HG02981 (cell line): Measurements from ENCODE around the gene SEMA3A.

Experiments used
- ATAC-seq: cut with Tn5 transposase; IDR thresholded peaks from one replicate; pipeline ENCODE4 v1.9.1; 2021; ENCODE audit warnings: mild to moderate bottlenecking, moderate library complexity; ENCODE audit not compliant: unreplicated experiment

The SEMA3A gene

DNA sequence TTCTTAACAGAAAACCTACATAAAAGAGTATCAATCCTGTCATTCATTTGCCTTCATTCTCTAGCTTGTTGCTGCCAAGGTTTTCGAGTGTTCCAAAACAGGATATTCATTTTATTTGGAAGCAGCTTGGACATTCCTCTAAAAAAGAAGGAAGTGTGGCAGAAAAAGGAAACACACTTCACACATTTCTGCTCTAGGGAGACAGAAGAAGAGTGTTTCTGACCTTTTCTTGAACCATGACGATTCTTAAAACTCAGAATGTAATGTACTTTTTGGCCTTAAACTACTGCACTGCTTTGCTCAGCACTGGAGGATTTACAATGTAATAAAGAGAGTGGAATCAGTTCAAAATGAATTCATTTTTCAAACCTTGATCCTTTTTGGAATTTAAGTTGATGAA lies 81.3 kb downstream of the SEMA3A start:
- ATAC-seq, result no peak

DNA sequence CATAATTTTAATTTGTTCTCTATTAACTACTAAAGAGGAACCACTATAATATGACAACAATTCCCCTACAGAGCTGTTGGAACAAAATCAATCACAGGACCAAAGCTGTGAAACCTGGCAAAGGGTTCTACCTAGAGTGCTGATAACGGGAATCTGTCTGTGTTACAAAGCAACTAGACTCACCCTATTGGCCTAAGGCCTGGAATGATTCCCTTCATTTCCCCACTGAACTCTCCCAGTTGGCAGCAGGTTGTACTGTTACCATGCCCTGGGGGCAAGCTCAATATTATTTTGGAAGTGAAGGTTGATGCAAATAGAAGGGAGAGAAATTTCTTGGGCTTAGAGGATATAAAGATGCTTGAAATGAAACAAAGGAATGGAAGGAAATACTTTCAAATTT lies 81.8 kb downstream of the SEMA3A start:
- no peak for ATAC-seq

GRCh38 chr7:84111842-84112241 lies 82.7 kb downstream of the SEMA3A start:
- no peak for ATAC-seq

- ATAC-seq, result no peak
Observed at GRCh38 chr7:84110400-84110799, 84.2 kb downstream of the SEMA3A start.

DNA sequence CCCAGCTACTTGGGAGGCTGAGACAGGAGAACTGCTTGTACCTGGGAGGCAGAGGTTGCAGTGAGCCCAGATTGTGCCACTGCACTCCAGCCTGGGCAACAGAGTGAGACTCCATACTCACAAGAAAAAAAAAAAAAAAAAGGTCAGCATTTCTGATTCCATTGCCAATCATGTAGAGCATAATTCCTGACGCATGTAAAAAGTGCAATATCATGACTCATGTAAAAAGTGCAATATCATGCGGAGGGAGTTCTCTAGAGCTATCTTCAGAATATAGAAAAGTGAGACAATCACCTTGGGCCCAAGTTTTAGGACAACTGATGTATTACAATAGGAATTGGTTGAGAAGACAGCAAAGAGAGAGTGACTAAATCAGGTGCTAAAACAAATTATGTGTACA lies 85.8 kb downstream of the SEMA3A start:
- ATAC-seq, result no peak

DNA sequence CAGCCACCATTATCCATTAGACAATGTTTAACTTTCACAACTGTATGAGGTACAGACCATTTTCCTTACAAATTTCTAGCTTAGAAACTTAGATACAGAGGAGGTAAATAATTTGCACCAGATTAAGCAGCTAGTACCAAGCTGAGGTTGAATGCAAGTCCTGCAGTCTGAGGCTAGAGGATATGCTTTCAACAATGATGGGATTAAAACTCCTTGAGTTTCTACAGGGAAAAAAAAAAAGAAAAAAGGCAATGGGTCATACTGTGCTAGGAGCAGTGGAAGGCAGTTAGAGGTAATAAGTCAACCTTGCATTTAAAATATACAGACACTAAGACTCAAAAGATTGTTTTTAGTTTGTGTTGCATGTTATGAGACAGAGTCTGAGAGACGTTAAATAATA lies 86.5 kb downstream of the SEMA3A start:
- ATAC-seq, result no peak

DNA sequence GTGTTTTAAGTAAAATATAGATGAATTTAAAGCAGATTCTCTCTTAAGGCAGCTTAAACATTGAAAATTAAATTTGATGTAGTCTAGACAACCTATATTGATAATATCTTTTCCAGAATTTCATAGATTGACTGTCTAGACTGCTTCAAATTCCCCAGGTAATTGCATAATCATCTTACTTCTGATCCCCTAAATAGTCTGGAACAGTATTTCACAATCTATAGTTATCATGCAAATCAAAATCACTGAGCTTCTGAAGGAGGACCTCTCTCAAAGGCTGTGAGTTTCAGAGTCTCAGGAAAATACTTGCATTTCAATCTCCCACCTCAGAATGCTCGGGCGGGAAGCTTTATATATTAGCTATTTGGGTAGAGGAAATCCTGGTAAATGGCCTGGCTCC lies 87.3 kb downstream of the SEMA3A start:
- no peak for ATAC-seq

DNA sequence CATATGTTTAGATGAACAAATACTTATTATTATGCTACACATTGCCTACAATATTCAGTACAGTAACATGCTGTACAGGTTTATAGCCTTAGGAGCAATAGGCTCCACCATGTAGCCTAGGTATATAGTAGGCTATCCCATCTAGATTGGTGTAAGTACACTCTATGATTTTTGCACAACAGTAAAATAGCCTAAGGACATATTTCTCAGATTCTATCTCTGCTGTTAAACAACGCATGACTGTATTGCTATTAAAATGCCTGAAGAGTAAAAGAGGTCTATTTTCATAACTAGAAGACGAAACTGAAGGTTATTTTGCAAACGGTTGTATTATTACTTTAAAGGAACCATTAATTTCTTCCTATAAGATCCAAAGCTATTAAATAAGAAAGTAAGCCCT lies 88.3 kb downstream of the SEMA3A start:
- ATAC-seq, result no peak

GRCh38 chr7:84105586-84105985 lies 89.0 kb downstream of the SEMA3A start:
- ATAC-seq, result no peak

- ATAC-seq, result no peak
Observed at GRCh38 chr7:84104826-84105225, 89.8 kb downstream of the SEMA3A start.

GRCh38 chr7:84102213-84102612 lies 92.4 kb downstream of the SEMA3A start:
- no peak for ATAC-seq

DNA sequence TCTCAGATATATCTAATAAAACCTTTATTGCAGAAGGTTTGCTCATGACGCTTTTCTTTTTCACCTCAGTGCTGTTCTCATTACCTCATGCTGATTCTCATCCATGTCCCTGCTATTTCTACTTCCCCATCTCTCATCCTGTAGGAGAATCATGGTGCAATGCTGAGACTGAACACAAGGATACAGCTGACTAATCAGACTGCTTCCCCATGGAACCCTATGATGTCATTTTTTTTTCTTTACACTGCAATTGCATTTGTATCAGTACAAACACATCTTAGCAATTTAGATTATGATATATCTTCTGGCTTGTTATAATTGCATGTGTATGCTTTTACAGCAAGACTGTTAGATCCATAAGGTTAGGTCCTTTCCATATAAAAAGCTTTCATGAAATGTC lies 93.7 kb downstream of the SEMA3A start:
- ATAC-seq, result no peak

DNA sequence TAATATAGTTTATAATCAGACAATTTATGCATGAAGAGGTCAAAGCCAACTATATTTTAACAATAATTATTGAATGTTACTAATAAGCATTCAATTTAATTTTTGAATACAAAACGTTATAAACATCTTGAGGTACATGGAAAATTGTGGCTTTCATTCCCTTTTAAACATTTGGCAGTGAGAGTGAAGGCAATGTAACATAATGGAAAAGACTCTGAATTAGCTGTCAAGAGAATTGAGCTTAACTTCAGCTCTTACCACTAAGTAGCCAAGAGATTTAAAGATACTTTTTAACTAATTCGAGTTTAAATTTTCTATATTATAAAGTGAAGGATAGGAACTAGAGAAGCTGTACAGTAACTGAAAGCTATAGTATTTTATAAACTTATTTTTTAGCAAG lies 98.6 kb downstream of the SEMA3A start:
- no peak for ATAC-seq

DNA sequence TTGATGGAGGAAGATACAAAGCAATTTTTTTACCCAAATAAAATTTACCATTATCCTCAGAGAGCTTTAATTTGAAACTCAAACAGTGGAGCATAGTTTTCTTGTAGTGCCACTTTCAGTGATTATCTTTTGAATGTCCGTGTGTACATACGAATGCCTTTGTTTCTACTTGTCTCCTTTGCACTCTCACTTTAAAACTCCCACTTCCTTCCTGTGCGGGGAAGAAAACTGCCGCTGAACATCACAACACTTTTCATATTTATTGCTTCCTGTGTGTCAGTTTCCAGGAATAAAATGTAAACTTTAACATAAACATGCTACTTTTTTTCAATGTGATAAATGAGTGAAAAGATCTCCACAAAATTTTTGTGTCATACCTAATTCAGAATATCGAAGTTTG lies 102.4 kb downstream of the SEMA3A start:
- ATAC-seq, result no peak

DNA sequence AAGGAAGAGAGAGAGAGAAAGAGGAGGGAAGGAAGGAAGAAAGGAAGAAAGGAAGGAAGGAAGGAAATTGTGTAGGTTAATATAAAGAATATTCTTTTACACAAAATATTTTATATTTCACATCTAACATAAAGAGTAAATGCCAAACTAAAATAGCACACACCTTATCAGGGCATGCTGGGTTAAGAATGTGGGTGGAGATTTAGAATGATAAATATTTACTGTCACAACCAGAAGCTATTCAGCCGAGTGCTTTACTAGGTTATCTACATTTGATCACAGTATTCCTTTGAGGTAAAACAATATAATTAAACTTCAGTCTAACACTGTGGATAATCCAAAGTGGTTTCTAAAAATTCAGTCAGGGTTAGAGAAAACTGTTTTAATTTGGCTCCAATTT lies 103.3 kb downstream of the SEMA3A start:
- ATAC-seq, result no peak

DNA sequence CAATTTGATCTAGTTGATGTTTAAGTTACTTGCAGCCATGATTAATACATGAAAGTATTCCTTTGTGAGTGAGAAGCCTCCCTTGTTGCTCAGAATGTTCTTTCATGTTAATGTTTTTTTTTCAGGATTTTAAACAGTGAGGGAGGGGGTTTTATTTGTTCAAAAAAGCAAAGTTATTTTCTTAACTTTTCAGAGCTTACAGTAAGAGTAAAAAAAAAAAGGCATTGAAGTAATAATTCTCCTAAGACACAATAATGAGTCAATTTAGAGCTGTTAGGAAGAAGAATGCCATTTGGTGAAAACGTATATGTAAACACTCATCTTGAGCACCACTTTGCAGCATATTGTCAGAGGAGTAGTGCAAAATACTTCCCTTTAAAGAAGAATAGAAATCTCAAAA lies 105.8 kb downstream of the SEMA3A start:
- ATAC-seq, result no peak

DNA sequence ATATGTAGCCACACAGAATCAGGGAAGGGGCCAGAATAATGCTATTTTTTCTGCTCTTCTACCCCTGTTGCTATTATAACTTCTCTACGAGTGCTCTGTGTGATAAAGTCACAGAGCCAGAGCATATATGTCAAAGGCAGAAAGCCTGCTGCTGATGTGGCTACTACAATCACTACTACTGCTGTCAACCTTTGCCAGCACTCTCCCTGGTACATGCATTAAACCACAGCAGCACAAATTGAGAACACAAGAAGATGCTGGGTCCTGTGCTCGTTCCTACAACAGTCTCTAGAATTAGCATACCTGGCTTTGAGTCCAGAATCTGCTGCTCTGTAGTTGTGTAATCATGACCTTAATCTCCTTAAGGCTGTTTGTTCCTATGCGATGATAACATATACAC lies 108.6 kb downstream of the SEMA3A start:
- no peak for ATAC-seq

- ATAC-seq, result no peak
Observed at GRCh38 chr7:84085147-84085546, 109.4 kb downstream of the SEMA3A start.

GRCh38 chr7:84083846-84084245 lies 110.7 kb downstream of the SEMA3A start:
- no peak for ATAC-seq

GRCh38 chr7:84081973-84082522 lies 112.5 kb downstream of the SEMA3A start:
- ATAC-seq, result no peak

GRCh38 chr7:84077336-84077735 lies 117.3 kb downstream of the SEMA3A start:
- no peak for ATAC-seq

GRCh38 chr7:84076219-84076618 lies 118.4 kb downstream of the SEMA3A start:
- no peak for ATAC-seq

DNA sequence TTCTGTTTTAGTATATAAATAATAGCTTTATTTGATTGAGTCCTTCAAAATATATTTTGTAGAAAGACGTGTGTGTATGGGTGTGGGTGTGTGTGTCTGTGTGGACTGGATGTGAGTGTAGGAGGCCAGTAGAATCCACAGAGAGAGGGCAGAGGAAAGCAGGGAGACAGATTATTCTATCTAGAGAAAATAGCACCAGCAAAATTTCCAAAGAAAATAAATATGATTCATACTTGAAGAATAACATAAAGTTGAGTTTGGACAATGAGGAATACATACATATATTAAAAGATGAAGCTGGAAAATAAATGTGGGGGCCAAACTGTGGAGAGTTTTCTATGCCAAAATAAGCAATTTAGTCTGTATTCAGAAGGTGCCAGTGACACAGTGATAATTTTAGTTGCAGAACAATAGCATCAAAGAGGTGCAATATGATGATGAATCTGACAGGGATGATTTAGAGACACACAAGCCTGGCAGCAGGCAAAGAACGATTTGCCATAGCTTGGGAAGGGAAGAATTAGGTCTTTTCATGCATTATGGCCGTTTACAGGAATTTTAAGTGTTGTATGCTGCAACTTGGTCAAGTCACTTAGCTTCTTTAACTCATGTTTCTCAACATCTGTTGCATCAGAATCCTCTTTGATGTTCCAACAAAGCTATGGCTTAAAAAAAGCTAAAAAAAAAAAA lies 121.3 kb downstream of the SEMA3A start:
- ATAC-seq, result no peak
